ENCODE measurements around the gene BTBD19. TPM values are rescaled to one million over a fixed set of nuclear protein-coding genes. Genes with fewer than 3 reads are reported as not detected.

BTBD19 gene
- total and polyA plus RNA-seq, 2 donors (not counting 1 experiment from before 2014, with no cell fraction given): 5.0 to 8.7 TPM

- Histone ChIP-seq H3K27ac (ENCODE audit: insufficient read depth, low read length) (peak overlapping the region; percentile 81), H4K20me1 (ENCODE audit: control insufficient read depth, extremely low read depth, insufficient read depth, low read length) (no peaks in the 10 kb centered on the region), H3K9ac (ENCODE audit: insufficient read depth, low read length) (peak overlapping the region; percentile 55), H3K36me3 (ENCODE audit: control insufficient read depth, insufficient read depth, low read length) (peaks cover 40% of the 10 kb centered on the region), H3K9me3 (ENCODE audit: control insufficient read depth, insufficient read depth, low read depth, low read length) (no peaks in the 10 kb centered on the region), H3K4me3 (replicated peaks in 1 of 4; ENCODE audit: control extremely low read depth in 1 of 4, insufficient read depth in 1 of 4, low read depth in 3 of 4, low read length in 4 of 4) (peak overlapping the region; percentile 65 to 98 (median 93)), H3K27me3 (ENCODE audit: control insufficient read depth, insufficient read depth, low read length) (no peaks in the 10 kb centered on the region), H2AFZ (ENCODE audit: low read length) (no peak overlapping the region), H3K4me1 (ENCODE audit: control insufficient read depth, extremely low read depth, insufficient read depth, low read length) (peaks cover 34% of the 10 kb centered on the region), H3K79me2 (ENCODE audit: control insufficient read depth, insufficient read depth, low read length) (peaks cover 46% of the 10 kb centered on the region), H3K4me2 (ENCODE audit: extremely low read depth, insufficient read depth, low read length) (peak overlapping the region; percentile 100)
- no peak for DNase-seq (ENCODE audit: low read depth in 2 of 2)
- TF ChIP-seq EZH2 (IDR thresholded peaks at IDR 0.05; ENCODE audit: low read length, missing control alignments) (no peak), CTCF (conservative IDR thresholded peaks at IDR 0.05 in 1 of 2, IDR thresholded peaks at IDR 0.05 in 1 of 2; ENCODE audit: low read depth in 1 of 2, low read length in 2 of 2) (no peak)
Observed at GRCh38 chr1:44801491-44802305, 6.6 kb upstream of the BTBD19 start.

- Histone ChIP-seq H3K27ac (ENCODE audit: insufficient read depth, low read length) (peak overlapping the region; percentile 81), H3K27me3 (ENCODE audit: control insufficient read depth, insufficient read depth, low read length) (no peaks in the 10 kb centered on the region), H3K9ac (ENCODE audit: insufficient read depth, low read length) (peak overlapping the region; percentile 55), H3K9me3 (ENCODE audit: control insufficient read depth, insufficient read depth, low read depth, low read length) (no peaks in the 10 kb centered on the region), H3K4me1 (ENCODE audit: control insufficient read depth, extremely low read depth, insufficient read depth, low read length) (peaks cover 39% of the 10 kb centered on the region), H3K4me3 (replicated peaks in 1 of 4; ENCODE audit: control extremely low read depth in 1 of 4, insufficient read depth in 1 of 4, low read depth in 3 of 4, low read length in 4 of 4) (peak overlapping the region; percentile 65 to 98 (median 93)), H3K36me3 (ENCODE audit: control insufficient read depth, insufficient read depth, low read length) (peaks cover 41% of the 10 kb centered on the region), H4K20me1 (ENCODE audit: control insufficient read depth, extremely low read depth, insufficient read depth, low read length) (no peaks in the 10 kb centered on the region), H3K4me2 (ENCODE audit: extremely low read depth, insufficient read depth, low read length) (peak overlapping the region; percentile 100), H3K79me2 (ENCODE audit: control insufficient read depth, insufficient read depth, low read length) (peaks cover 46% of the 10 kb centered on the region), H2AFZ (ENCODE audit: low read length) (no peak overlapping the region)
- DNase-seq (ENCODE audit: low read depth in 2 of 2): no peak
- TF ChIP-seq CTCF (conservative IDR thresholded peaks at IDR 0.05 in 1 of 2, IDR thresholded peaks at IDR 0.05 in 1 of 2; ENCODE audit: low read depth in 1 of 2, low read length in 2 of 2) (no peak), EZH2 (IDR thresholded peaks at IDR 0.05; ENCODE audit: low read length, missing control alignments) (no peak)
Observed at GRCh38 chr1:44802306-44803061, 5.8 kb upstream of the BTBD19 start.

- H3K27ac ChIP-seq (ENCODE audit: insufficient read depth, low read length): peak overlapping the region; percentile 51
- peaks cover 41% of the 10 kb centered on the region for H3K4me1 ChIP-seq (ENCODE audit: control insufficient read depth, extremely low read depth, insufficient read depth, low read length)
- peaks cover 41% of the 10 kb centered on the region for H3K36me3 ChIP-seq (ENCODE audit: control insufficient read depth, insufficient read depth, low read length)
- H3K79me2 ChIP-seq (ENCODE audit: control insufficient read depth, insufficient read depth, low read length): peaks cover 46% of the 10 kb centered on the region
- H4K20me1 ChIP-seq (ENCODE audit: control insufficient read depth, extremely low read depth, insufficient read depth, low read length): no peaks in the 10 kb centered on the region
- peak overlapping the region; percentile 32 for H3K4me2 ChIP-seq (ENCODE audit: extremely low read depth, insufficient read depth, low read length)
- TF ChIP-seq EZH2 (IDR thresholded peaks at IDR 0.05; ENCODE audit: low read length, missing control alignments) (no peak), CTCF (conservative IDR thresholded peaks at IDR 0.05 in 1 of 2, IDR thresholded peaks at IDR 0.05 in 1 of 2; ENCODE audit: low read depth in 1 of 2, low read length in 2 of 2) (no peak)
- no peak overlapping the region for H3K9ac ChIP-seq (ENCODE audit: insufficient read depth, low read length)
- no peaks in the 10 kb centered on the region for H3K27me3 ChIP-seq (ENCODE audit: control insufficient read depth, insufficient read depth, low read length)
- no peak for DNase-seq (ENCODE audit: low read depth in 2 of 2)
- peak overlapping the region in 2 of 4 experiments; percentile 11 to 92 for H3K4me3 ChIP-seq (replicated peaks in 1 of 4; ENCODE audit: control extremely low read depth in 1 of 4, insufficient read depth in 1 of 4, low read depth in 3 of 4, low read length in 4 of 4)
- no peaks in the 10 kb centered on the region for H3K9me3 ChIP-seq (ENCODE audit: control insufficient read depth, insufficient read depth, low read depth, low read length)
- H2AFZ ChIP-seq (ENCODE audit: low read length): no peak overlapping the region
Observed at GRCh38 chr1:44803062-44803311, 5.3 kb upstream of the BTBD19 start.

Data from fibroblast of lung (primary cell).